Skeletal muscle tissue (tissue), 4 donors: ENCODE measurements around the gene CMSS1. TPM values are rescaled to one million over a fixed set of nuclear protein-coding genes. Genes with fewer than 3 reads are reported as not detected.

Experiments used
- H3K27ac ChIP-seq: one replicate; pipeline ENCODE4 v1.7.0; 2013; ENCODE audit warnings: mild to moderate bottlenecking, low read depth, low read length, inconsistent platforms
- H3K27me3 ChIP-seq, 3 donors: one replicate each; pipeline ENCODE4 v1.7.0; 2013; ENCODE audit warnings: low read length in 3 of 3; ENCODE audit not compliant: control insufficient read depth in 3 of 3, insufficient read depth in 3 of 3
- H3K36me3 ChIP-seq, 3 donors: one replicate each; pipeline ENCODE4 v1.7.0; 2013; ENCODE audit warnings: low read length in 3 of 3; ENCODE audit not compliant: control insufficient read depth in 3 of 3, insufficient read depth in 3 of 3
- H3K4me1 ChIP-seq, 3 donors: one replicate each; pipeline ENCODE4 v1.7.0; 2013; ENCODE audit warnings: low read length in 3 of 3, mild to moderate bottlenecking in 3 of 3; ENCODE audit not compliant: control insufficient read depth in 3 of 3, insufficient read depth in 3 of 3
- H3K4me3 ChIP-seq, 3 donors: one replicate each; pipeline ENCODE4 v1.7.0; 2013; ENCODE audit warnings: low read length in 3 of 3
- H3K9ac ChIP-seq, 3 donors: one replicate each; pipeline ENCODE4 v1.7.0; 2013; ENCODE audit warnings: low read length in 3 of 3, mild to moderate bottlenecking in 3 of 3, moderate library complexity in 2 of 3, low read depth in 1 of 3
- H3K9me3 ChIP-seq, 3 donors: one replicate each; pipeline ENCODE4 v1.7.0; 2013; ENCODE audit warnings: low read length in 3 of 3; ENCODE audit not compliant: control insufficient read depth in 3 of 3
- total RNA-seq: library from RNA; depleted of rRNA; stranded (reverse); fragments of >200 nt; gene quantifications from one replicate; pipeline ENCODE4 v1.2.3, GENCODE V29; 2014
- donor health status: Osteomylitis.

The CMSS1 gene
- total RNA-seq, 1 donor from 2014 or later, result 8.4 TPM

DNA sequence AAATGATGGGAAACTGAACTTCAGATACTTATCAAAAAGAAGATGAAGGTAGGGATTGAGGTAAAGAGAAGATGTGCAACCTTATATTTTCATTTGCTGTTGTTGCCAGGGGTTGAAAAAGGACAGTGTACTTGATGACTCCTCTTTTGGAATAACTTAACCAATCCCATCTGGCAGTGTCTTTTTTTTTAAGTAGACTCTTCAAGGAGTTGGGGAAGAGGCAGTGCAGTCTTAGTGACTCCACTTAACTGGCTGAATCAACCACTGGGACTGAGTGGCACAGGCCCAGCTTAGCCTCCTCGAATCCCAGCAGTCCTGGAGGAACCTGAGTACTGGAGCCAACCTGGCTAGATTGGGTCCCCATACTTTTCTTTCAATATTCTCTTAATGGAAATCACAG lies 323.9 kb downstream of the CMSS1 start:
- Histone ChIP-seq H3K27ac (no peak overlapping the region), H3K9me3 (peaks cover 0 to 3% (median 2%) of the 10 kb centered on the region in 3 donors), H3K4me3 (no peak overlapping the region), H3K9ac (no peak overlapping the region), H3K36me3 (no peaks in the 10 kb centered on the region), H3K27me3 (no peaks in the 10 kb centered on the region), H3K4me1 (peaks cover 0 to 2% (median 0%) of the 10 kb centered on the region in 3 donors)

DNA sequence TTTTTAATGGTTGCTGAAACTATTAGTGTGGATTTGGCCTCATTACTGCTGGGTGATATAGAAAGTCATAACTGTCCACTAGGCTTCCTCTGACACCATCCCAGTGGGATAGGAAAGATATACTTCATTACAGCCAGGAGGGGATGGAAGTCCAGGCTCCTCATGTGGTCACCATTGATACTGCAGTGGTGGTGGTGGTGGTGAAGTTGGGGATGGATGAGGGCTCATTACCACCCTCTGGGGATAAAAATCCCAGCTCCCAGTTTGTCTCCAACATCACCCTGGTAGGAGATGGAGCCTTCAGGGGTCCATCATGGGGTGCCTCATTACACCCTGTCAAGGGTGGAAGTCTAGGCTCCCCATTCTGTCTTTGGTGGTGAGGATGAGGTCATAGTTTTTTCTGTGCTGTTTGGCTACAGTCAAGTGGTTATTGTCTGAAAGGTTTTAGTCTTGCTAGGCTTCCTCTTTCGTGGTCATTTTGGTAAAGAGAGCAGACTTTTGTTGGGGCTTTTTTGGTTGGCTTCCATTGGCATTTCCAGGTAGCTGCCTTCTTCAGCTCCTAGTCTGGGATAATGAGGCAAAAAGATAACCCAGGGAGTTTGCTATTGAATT lies 326.7 kb downstream of the CMSS1 start:
- H3K4me3 ChIP-seq, result no peak overlapping the region
- H3K4me1 ChIP-seq, result peaks cover 0 to 3% (median 2%) of the 10 kb centered on the region in 3 donors
- peaks cover 0 to 3% (median 2%) of the 10 kb centered on the region in 3 donors for H3K9me3 ChIP-seq
- H3K9ac ChIP-seq, result no peak overlapping the region
- no peaks in the 10 kb centered on the region for H3K36me3 ChIP-seq
- H3K27me3 ChIP-seq, result no peaks in the 10 kb centered on the region
- H3K27ac ChIP-seq, result no peak overlapping the region

DNA sequence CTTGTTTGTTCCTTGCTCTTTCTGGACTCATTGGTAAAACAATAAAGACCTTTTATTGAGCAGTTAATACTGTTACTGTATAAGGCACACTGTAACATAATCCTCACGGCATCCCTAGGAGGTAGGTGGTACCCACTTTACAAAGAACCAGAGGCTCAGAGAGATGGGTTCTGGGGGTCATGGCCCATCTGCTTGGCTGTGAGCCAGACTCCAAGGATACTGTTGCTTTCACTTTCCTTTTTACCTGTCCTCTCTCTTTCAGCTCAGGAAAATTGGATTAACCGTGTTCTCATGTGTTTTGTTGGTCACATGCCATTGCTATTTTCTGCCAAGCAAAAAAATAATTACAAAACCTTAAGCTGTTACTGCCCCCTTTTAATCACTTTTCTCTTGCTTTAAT lies 331.5 kb downstream of the CMSS1 start:
- peaks cover 14 to 23% (median 21%) of the 10 kb centered on the region in 3 donors for H3K4me1 ChIP-seq
- H3K9ac ChIP-seq, result no peak overlapping the region
- H3K27ac ChIP-seq, result peak overlapping the region; percentile 78
- H3K4me3 ChIP-seq, result no peak overlapping the region
- no peaks in the 10 kb centered on the region for H3K27me3 ChIP-seq
- no peaks in the 10 kb centered on the region for H3K9me3 ChIP-seq
- no peaks in the 10 kb centered on the region for H3K36me3 ChIP-seq

DNA sequence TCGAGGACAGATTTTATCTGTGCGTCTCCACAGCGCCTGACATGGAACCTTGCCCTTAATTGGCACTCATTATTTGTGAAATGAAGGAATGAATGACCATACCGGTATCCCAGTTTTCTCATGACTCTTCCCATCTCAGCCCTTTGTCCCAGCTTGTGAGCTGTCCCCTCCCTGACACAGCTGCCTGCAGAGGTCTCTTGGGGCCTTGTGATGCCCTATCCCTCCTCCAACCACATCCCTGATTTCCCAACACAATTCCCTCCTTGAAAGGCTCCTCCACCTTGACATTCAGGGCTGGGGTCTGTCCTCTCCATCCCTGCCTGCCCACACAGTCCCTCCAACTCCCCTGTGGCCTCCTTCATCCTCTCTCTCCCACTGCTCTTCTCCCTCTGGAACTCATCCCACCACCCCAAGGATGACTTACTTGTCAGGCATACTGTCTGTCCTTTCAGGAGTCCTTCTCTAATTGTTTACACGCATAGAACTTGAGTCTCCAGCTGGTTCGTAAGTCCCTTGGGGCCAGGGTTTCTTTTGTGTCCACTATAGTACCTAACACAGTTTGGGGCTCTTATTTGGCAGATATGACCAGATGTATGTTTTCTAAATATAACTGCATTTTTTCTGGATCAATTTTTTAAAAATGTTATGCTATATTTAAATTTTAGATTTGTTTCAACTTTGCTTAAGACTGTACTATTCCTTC lies 332.2 kb downstream of the CMSS1 start:
- peak overlapping the region; percentile 78 for H3K27ac ChIP-seq
- no peak overlapping the region for H3K4me3 ChIP-seq

DNA sequence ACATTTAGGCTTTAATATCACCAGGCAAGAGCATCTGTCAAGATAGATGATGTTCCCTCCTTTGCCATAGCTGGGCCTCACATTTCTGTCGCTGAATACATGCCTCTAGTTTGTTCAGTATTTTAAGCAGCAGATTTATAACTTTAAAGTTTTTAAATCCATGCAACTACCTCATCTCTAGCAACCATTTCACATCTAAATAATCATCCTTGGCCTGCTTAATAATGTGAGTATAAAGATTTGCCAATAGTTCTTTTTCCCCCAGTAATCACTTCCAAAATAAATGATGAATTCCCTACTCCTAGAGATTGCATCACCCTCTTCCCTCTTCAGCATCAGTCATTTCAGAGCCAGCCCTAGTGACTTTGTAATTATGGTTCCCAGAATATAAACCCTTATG lies 332.8 kb downstream of the CMSS1 start:
- Histone ChIP-seq H3K4me1 (peaks cover 14 to 23% (median 21%) of the 10 kb centered on the region in 3 donors), H3K9ac (no peak overlapping the region), H3K27ac (peak overlapping the region; percentile 78), H3K27me3 (no peaks in the 10 kb centered on the region), H3K36me3 (no peaks in the 10 kb centered on the region), H3K9me3 (peaks cover 0 to 3% (median 2%) of the 10 kb centered on the region in 3 donors), H3K4me3 (no peak overlapping the region)

More for the DNA sequence above, 332.2 kb downstream of the CMSS1 start:
- no peak overlapping the region for H3K9ac ChIP-seq
- H3K4me1 ChIP-seq, result peaks cover 14 to 23% (median 21%) of the 10 kb centered on the region in 3 donors
- no peaks in the 10 kb centered on the region for H3K27me3 ChIP-seq
- H3K36me3 ChIP-seq, result no peaks in the 10 kb centered on the region
- H3K9me3 ChIP-seq, result no peaks in the 10 kb centered on the region

DNA sequence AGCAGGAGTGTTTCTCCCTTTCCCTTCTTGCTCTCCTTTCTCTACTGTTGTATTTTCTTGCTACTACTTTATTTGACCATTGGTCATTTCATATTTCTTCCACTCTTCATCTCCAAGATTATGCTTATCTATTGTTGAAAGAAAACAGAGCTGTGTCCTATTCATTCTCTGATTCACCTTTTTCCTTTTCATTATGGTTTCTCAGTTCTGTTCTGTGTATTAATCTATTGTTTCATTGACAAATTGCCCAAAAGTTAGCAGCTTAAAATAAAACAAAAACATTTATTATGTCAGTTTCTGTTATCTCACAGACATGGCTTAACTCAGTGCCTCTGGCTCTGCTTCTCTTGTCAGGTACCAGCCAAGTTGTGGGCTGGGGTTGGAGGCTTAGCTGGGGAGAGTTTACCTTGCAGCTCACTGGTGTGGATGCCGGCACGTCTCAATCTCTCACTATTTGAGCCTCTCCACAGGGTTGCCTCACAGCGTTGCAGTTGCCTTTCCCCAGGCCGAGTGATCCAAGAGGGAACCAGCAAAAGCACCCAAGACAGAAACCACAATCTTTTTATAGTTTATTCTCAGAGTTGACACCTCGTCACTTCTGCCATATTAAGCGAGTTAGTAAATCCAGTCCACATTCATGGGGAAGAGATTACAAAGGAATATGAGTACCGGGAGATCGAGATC lies 333.5 kb downstream of the CMSS1 start:
- H3K9me3 ChIP-seq, result peaks cover 0 to 4% (median 2%) of the 10 kb centered on the region in 3 donors
- H3K27ac ChIP-seq, result peak overlapping the region; percentile 78
- peak overlapping the region in 1 of 3 donors; percentile 18 for H3K9ac ChIP-seq
- H3K4me3 ChIP-seq, result peak overlapping the region in 1 of 3 donors; percentile 3
- H3K4me1 ChIP-seq, result peaks cover 14 to 23% (median 21%) of the 10 kb centered on the region in 3 donors
- H3K27me3 ChIP-seq, result no peaks in the 10 kb centered on the region
- no peaks in the 10 kb centered on the region for H3K36me3 ChIP-seq

DNA sequence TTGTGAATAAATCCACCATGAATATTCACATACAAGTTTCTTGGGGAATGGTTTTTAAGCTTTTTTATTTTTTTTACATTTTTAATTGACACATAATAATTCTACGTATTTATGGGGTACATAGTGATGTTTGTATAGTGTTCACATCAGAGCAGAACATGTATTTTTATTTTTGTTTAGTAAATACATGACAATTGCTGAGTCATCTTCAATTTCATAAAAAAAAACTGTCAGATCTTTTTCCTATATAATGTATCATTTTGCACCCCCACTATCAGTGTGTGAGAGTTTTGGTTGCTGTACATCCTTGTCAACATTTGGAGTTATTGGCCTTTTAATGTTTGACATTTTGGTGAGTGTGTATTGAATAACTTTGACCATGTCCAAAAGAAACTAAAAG lies 336.5 kb downstream of the CMSS1 start:
- Histone ChIP-seq H3K27ac (no peak overlapping the region), H3K4me3 (no peak overlapping the region), H3K9me3 (peaks cover 0 to 4% (median 2%) of the 10 kb centered on the region in 3 donors), H3K36me3 (no peaks in the 10 kb centered on the region), H3K27me3 (no peaks in the 10 kb centered on the region), H3K9ac (no peak overlapping the region), H3K4me1 (peaks cover 30 to 35% (median 34%) of the 10 kb centered on the region in 3 donors)

DNA sequence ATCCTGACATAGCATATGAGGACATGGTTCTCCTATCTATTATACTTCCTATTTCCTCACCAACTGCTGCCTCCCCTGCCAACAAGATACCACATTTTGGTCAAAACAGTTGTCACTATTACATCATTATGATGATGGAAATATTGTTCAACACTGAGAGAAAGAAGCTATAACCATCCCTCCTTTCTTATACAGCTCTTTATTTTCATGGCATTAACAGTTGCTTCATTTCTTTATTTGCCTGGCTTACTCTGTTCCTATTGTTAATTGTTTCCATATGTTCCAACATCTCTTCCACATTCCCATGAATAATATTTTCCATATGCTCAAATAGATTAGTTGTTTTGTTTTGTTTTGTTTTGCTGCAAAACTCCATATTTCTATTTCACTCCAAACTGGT lies 337.5 kb downstream of the CMSS1 start:
- Histone ChIP-seq H3K27me3 (no peaks in the 10 kb centered on the region), H3K9ac (no peak overlapping the region), H3K27ac (no peak overlapping the region), H3K36me3 (no peaks in the 10 kb centered on the region), H3K9me3 (peaks cover 0 to 4% (median 2%) of the 10 kb centered on the region in 3 donors), H3K4me3 (no peak overlapping the region), H3K4me1 (peaks cover 32 to 39% (median 33%) of the 10 kb centered on the region in 3 donors)

DNA sequence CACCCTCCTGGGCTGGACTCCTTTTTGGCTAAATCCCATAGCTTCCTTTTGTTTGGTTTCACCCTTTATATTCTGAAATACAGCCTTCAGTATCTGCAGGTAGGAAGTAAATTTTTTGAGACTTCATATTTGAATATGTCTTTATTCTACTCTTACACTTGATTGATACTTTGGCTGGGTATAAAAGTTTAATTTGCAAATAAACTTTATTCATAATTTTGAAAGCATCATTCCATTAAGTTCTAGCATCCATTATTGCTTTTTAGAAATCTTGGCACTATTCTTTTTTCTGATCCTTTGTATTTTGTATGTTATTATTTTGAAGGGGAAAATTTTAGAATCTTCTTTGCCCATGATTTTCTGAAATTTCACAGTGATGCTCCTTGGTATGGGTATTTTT lies 337.9 kb downstream of the CMSS1 start:
- H3K4me1 ChIP-seq, result peaks cover 35 to 39% (median 38%) of the 10 kb centered on the region in 3 donors
- peaks cover 0 to 4% (median 2%) of the 10 kb centered on the region in 3 donors for H3K9me3 ChIP-seq
- H3K4me3 ChIP-seq, result no peak overlapping the region
- no peaks in the 10 kb centered on the region for H3K36me3 ChIP-seq
- H3K9ac ChIP-seq, result no peak overlapping the region
- H3K27ac ChIP-seq, result no peak overlapping the region
- H3K27me3 ChIP-seq, result no peaks in the 10 kb centered on the region

DNA sequence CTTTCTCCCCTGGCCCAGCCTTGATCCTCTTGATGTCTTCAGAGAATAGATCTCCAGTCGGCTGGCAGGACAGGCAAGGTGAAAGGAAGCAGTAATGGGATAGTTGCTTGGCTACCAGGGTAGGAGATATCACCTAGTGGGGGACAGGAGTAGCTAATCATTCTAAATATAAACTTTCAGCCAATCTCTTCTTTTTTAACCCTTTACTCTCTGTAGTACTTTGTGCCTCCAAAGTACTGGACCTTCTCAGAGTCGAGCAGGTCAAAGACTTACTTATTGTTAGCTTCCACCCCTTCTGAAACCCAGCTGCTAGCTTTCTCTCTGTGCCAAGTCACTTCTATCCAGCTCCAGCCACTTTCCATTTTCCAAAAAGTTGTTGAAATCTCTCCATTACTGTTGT lies 340.0 kb downstream of the CMSS1 start:
- no peaks in the 10 kb centered on the region for H3K27me3 ChIP-seq
- peak overlapping the region; percentile 78 for H3K27ac ChIP-seq
- H3K9me3 ChIP-seq, result peaks cover 0 to 4% (median 2%) of the 10 kb centered on the region in 3 donors
- H3K9ac ChIP-seq, result peak overlapping the region; percentile 28 to 71 (median 57)
- peaks cover 30 to 35% (median 34%) of the 10 kb centered on the region in 3 donors for H3K4me1 ChIP-seq
- H3K4me3 ChIP-seq, result peak overlapping the region in 1 of 3 donors; percentile 39
- no peaks in the 10 kb centered on the region for H3K36me3 ChIP-seq
